Heart left ventricle (tissue), 13 donors: Measurements from ENCODE around the gene CELF4.

Experiments used
- CTCF ChIP-seq, 12 donors: fragments of 200-600 bp; sonication (generic) in 4 of 12; IDR thresholded peaks; one replicate each; pipeline versions ENCODE4 v1.5.0 to v1.8.0; 2018 to 2022; ENCODE audit warnings: antibody characterized with exemption in 12 of 12, mild to moderate bottlenecking in 5 of 12
- POLR2A ChIP-seq, 2 donors: fragments of 450-650 bp; IDR thresholded peaks; one replicate each; pipeline ENCODE4 v1.6.1; 2017; ENCODE audit warnings: antibody characterized with exemption in 2 of 2, mild to moderate bottlenecking in 2 of 2, moderate library complexity in 2 of 2
- donor health status: ischemic (EF 13 %, LVEDD 7.1; RV severe dilation, severe dysfunction).
- donor health status: DM: no; HTN: yes; CAD: no.
- donor health status: DM: no; HTN: no; CAD: no.
- donor health status: ischemic (EF 25% LVEDD 6.9; RV normal size, moderate dysfunction).
- donor health status: ischemic (EF 25% LVEDD 5.7; RV mildly dilated, moderate dysfunction).
- donor health status: ischemic (EF 35%, LVEDD 5.7; RV mildly dilated, moderate dysfunction).
- donor health status: nonischemic (EF 11% LVEDD 7.7; RV severe dilation, severe dysfunction).
- donor health status: DM: yes; HTN: yes; CAD: no.
- donor health status: PGD.
- donor health status: ischemic (EF 29% LVEDD 5.4; RV normal size, mild dysfunction).
- donor health status: nonischemic (EF 23%, LVEDD 6.1; RV moderate dilation, normal function).

- no peak for TF ChIP-seq CTCF (IDR thresholded peaks at IDR 0.05)
- no peak for TF ChIP-seq POLR2A (IDR thresholded peaks at IDR 0.05)
Measured at GRCh38 chr18:37536656-37537055, 28.9 kb downstream of the CELF4 start.
